GM19438 (cell line): ENCODE data around the gene CST6.
A peak's percentile ranks its signal among the peaks of the same experiment; 100 is the strongest.

Source experiments
- ATAC-seq: cut with Tn5 transposase; IDR thresholded peaks from one replicate; pipeline ENCODE4 v1.9.1; 2021; ENCODE audit warnings: low read depth; ENCODE audit not compliant: unreplicated experiment

Gene CST6

DNA sequence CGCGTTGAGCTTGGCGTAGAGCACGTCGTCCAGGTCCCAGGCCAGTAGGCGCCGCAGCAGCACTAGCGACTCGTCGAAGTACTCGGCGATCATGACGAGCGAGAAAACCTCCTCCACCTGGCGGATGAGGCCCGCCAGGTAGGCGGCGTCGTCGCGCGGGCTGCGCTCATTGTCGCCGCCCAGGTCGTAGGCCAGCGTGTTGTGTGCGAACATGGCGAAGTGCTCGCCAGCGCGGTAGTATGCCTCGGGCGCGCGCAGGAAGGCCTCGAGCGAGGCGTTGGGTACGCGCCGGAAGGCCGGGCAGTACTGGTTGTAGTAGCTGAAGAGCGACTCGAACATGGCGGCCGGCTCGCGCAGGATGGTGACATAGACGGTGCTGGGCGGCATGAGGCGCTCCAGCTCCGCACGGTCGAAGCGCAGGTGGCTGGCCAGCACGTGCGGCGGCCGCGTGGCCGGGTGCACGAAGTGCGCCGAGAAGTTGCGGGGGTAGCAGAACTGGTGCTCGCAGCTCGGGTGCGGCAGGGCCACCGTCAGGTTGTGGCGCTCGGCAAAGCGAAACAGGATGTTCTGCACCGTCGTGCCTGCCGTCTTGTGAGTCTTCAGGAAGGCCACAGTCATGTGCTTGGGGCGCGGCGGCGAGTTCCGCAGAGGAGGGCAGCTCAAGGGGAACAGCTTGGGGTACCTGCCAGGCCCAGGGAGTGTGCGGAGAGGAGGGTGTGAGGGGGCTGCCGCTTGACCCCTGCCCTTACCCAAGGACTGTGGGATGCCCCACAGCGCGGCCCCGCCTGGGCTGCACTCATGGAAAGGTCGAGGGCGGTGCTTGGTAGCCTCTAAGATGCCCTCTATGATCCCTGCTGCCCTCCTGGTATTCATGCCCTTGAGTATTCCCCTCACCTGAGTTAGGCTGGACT is 31.4 kb downstream of the CST6 start:
- ATAC-seq, result no peak

GRCh38 chr11:66044757-66045156 is 32.9 kb downstream of the CST6 start:
- no peak for ATAC-seq

DNA sequence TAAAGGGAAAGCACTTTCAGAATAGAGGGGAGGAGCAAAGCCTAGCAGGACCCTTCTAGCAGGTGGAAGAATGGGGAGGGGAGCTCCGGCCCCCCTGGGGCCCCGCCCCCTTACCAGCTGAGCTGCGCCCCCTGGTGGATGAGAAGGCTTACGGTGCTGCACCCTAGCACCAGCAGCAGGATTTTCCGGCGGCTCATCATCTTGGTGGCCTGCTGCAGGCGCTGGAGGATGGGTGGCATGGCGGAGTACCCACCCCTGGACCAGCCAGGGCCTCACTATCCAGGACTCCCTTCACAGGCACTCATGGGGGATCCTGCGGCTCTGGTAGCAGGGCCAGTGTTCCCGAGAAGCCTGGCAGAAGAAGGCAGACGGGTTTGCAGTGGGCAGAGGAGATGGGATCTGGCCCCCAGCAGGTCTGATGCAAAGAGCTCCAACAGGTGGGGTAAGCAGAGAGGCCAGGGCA is 33.4 kb downstream of the CST6 start:
- ATAC-seq, result no peak

DNA sequence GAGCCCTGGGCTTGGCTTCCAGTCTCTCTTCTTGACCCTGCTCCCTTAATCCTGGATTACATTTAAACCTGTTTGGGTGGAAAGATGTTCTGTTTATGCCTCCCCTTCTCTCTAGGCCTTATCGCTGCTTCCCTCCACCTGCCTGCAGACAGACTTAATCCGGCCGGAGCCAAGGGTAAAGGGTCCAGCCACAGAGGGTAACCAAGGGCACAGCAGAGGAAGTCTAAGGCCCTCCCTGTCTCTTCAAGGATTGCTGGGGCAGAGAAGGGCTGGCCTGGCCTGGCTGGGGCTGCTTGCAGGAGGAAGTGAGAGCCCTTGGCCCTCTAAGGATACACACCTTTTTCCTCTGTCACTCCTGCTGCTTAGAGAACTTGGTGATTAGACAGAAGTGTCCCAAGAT is 35.1 kb downstream of the CST6 start:
- ATAC-seq, result no peak

DNA sequence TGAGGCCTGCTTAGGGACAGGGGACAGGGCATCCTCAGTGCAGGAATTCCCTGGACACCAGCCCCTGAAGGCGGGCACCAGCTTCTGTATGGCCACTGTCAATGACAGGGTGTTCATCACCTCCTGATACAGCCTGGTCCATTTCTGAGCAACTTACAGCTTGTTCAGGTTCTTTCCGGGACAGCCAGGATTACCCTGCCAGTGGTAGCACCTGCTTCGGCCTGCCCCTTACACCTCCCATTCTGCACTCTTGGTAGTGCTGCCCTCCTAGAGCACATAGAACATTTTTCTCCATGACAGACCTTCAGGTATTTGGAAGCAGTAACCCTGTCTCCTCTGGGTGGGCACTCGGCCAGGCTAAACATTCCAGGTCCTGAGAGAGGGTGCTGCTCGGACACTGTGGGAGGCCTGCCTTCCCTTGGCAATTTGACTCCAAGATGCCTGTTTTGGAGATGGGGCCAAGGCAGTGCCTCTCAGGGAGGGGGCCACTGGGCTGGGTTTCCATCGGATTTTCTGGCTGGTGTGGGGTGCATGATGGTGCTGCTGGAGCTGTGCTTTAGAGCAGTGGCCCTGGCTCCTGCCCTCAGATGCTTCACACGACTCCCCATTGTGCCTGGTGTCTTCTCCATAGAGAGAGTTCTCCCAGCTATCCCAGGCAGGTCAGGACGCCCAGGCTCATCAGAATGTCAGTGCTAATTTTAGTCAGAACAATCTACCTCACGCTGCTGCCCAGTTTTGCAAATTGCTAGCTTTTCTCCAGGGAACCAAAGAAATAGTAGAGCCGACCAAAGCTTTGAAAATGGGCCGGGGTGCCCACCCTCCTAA is 35.9 kb downstream of the CST6 start:
- ATAC-seq, result no peak

DNA sequence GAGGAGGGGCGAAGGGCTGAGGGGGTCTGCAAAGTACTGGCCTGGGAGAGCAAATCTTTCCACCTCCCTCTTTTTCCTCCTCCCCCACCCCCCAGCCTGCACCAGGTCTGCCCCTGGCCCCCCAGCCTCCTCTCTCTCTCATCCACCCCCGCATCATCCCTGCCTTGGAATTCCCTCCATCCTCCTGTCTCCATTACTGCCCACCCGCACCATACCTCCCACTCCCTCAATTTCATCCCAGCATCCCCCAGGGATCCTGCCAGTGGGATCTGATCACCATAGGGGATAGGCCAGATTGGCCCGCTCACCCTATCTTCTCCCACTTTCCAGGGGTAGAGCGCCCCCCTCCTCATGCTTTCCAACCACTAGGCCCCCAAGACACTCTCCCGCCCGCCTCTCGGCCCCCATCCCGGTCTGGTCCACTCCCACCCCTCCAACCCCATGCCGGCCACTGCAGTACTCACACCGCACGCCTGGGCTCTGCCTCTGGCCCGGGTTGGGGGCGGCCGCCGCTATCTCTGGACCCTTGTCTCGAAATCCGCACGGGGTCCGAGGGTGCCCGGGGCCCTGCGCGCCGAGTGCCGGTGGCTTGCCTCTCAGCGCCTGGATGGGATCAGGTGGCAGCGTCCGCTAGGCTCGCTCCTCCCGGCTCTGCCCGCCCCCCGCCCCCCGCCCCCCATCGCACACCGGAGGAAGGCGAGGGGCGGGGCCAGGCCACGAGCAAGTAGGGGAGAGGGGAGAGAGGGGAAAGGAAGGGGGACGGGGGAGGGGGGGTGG is 36.9 kb downstream of the CST6 start, which contains the start of gene GAL3ST3:
Gene GAL3ST3 (minus strand): TSS at position 615 of the 777 bp plus-strand sequence. CDS start 3,746 bp downstream, outside the sequence.
- no peak for ATAC-seq

- ATAC-seq, result no peak
These were observed 38.9 kb downstream of the CST6 start for GRCh38 chr11:66050581-66051231.

- no peak for ATAC-seq
These were observed 39.6 kb downstream of the CST6 start for GRCh38 chr11:66051371-66051765.

- ATAC-seq, result peak; percentile 93
These were observed 40.2 kb downstream of the CST6 start, which contains the start of gene SF3B2 for GRCh38 chr11:66051766-66052663. TSS of gene SF3B2 (plus strand) at chr11:66052364. CDS start at chr11:66052385, 21 bp downstream.

DNA sequence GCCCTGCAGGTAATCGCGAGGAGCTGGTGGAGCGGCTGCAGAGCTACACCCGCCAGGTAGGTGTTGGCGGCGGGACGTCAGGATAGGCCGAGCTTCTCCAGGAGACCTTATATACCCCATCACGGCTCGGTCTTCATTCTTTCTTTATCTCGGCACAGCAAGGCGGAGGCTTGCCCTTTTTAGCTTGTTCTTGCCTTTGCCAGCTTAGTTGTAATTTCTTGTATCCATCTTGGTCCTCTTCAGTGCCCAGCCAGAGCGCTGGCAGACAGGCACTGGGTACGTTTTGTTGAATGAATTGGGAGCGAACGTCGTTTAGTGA is 40.8 kb downstream of the CST6 start:
- ATAC-seq, result no peak

- no peak for ATAC-seq
These were observed 43.2 kb downstream of the CST6 start for GRCh38 chr11:66055021-66055420.

- ATAC-seq, result no peak
These were observed 44.7 kb downstream of the CST6 start for GRCh38 chr11:66056501-66056900.

DNA sequence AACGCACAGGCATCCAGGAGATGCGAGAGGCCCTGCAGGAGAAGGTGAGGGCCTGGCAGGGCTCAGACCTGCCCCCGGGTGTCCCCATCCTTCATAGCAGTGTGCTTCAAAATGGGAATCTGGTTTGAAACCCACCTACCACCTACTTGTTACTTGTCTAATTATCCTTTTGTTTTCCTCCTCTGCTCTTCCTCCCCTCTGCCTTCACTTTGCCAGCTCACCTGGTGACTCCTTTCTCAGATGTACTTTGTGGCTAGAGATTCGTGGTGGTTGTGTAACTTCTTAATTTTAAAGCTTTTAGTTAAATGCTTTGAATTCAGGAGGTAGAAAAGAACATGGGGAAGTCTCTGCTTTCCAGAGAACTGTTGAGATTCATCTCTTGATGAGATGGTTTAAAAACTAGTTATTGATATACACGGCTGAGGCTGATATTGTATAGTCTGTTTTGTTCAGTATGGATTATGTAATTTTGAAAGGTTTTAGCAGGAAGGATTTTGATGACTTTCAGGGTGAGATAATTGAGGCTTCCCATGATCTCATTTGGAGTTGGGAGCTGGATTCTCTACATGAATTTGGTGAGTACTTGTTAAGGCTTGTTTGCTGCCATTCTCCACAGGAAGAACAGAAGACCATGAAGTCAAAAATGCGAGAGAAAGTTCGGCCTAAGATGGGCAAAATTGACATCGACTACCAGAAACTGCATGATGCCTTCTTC is 48.3 kb downstream of the CST6 start:
- no peak for ATAC-seq

DNA sequence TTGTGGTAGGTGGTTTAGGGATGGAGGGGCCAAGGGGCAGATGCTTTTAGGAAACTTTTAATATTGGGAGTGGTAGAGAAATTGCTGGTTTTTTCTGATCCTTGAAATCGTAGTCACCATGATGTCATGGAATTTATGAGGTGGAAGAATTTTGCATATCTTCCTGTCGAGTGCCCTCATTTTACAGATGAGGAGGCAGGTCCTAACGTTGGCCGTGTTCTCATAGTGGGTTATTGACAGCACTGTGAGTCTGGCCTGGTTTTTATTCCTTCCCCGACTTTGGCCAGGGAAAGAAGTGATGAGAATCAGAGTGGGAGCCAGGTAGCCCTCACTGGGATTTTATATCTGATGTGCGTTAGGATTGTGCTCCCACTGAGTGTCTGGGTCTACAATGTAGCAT is 49.5 kb downstream of the CST6 start:
- ATAC-seq, result no peak

DNA sequence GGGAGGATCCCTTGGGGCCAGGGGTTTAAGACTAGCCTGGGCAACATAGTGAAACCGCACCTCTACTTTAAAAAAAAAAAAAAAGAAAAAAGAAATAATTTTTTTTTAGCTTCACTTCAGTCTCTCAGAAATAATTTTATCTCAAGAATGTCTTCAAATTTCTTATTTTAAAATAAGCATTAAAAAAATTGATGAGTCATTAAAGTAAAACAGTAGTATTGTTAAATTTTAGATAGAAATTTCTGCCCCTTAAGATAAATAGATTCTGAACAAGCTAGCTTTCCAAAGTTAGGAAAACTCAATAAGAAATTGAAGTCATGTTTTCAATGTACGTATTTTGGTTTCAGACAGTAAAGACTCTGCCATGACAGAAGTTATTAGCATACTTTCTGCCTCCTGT is 50.6 kb downstream of the CST6 start:
- ATAC-seq, result no peak
